ENCODE data around the gene BAMBI.

- no peak for TF ChIP-seq CTCF (IDR thresholded peaks at IDR 0.05 in 8 of 11, conservative IDR thresholded peaks at IDR 0.05 in 3 of 11)
- TF ChIP-seq POLR2A (IDR thresholded peaks at IDR 0.05): no peak
Measured at GRCh38 chr10:28666751-28667467, 10.4 kb upstream of the BAMBI start.

Data from spleen (tissue), 7 donors.